IMR-90 (cell line): ENCODE results near the gene ACACA. TPM values are rescaled to one million over a fixed set of nuclear protein-coding genes. Genes with fewer than 3 reads are reported as not detected.

Experiments
- ATAC-seq: fragments of 200-7000 bp; cut with Tn5 transposase; 2 replicates; pipeline ENCODE4 v1.9.1; 2020; ENCODE audit warnings: low read depth, mild to moderate bottlenecking, moderate library complexity
- BruUV-seq: library from RNA; stranded (reverse); fragments of 400-500 nt; replicated peaks from 2 replicates; lab custom pipeline; 2021; lab: Mats Ljungman, UMichigan
- CTCF ChIA-PET: fragments of 300-600 bp; formaldehyde crosslinking; extraction: SDS; loops from one replicate; lab custom pipeline; 2021; ENCODE audit warnings: antibody characterized with exemption; lab: Yijun Ruan, JAX
- POLR2A ChIA-PET: fragments of 300-600 bp; sonication (Branson Sonifier 250); formaldehyde crosslinking; loops from one replicate; lab custom pipeline; 2022; ENCODE audit warnings: antibody characterized with exemption; ENCODE audit not compliant: unreplicated experiment; lab: Charles Lee
- DNase-seq: peaks from one replicate; pipeline ENCODE4 v3.0.0; 2013
- H2AFZ ChIP-seq: replicated peaks from 2 replicates; pipeline ENCODE3; 2013; ENCODE audit warnings: low read length, mild to moderate bottlenecking; ENCODE audit not compliant: poor library complexity
- H2AK5ac ChIP-seq: 2 replicates; pipeline ENCODE4 v1.6.1; 2013; ENCODE audit warnings: low read depth, low read length, inconsistent platforms
- H2AK9ac ChIP-seq: replicated peaks from 2 replicates; pipeline ENCODE3; 2013; ENCODE audit warnings: mild to moderate bottlenecking, low read depth, low read length, moderate library complexity; ENCODE audit not compliant: poor library complexity
- H2BK120ac ChIP-seq: 2 replicates; pipeline ENCODE4 v1.6.1; 2013; ENCODE audit warnings: low read depth, low read length, inconsistent platforms
- H2BK15ac ChIP-seq: 3 replicates; pipeline ENCODE4 v1.6.1; 2013; ENCODE audit warnings: low read depth, low read length, inconsistent platforms
- H2BK20ac ChIP-seq: 2 replicates; pipeline ENCODE4 v1.6.1; 2013; ENCODE audit warnings: low read depth, mild to moderate bottlenecking, inconsistent platforms, low read length, moderate library complexity
- H2BK5ac ChIP-seq: 2 replicates; pipeline ENCODE4 v1.6.1; 2013; ENCODE audit warnings: mild to moderate bottlenecking, low read depth, low read length, inconsistent platforms; ENCODE audit not compliant: poor library complexity, severe bottlenecking
- H3K14ac ChIP-seq: replicated peaks from 2 replicates; pipeline ENCODE4 v1.6.1; 2013; ENCODE audit warnings: low read depth, low read length, inconsistent platforms
- H3K18ac ChIP-seq: 2 replicates; pipeline ENCODE4 v1.6.1; 2013; ENCODE audit warnings: low read depth, low read length, control low read depth
- H3K23ac ChIP-seq: 2 replicates; pipeline ENCODE4 v1.6.1; 2013; ENCODE audit warnings: low read depth, low read length, inconsistent platforms
- H3K27ac ChIP-seq: 2 replicates; pipeline ENCODE4 v1.5.1; 2013; ENCODE audit warnings: mild to moderate bottlenecking, control low read depth, low read length; ENCODE audit not compliant: insufficient read depth
- H3K27me3 ChIP-seq: 2 replicates; pipeline ENCODE4 v1.6.1; 2013; ENCODE audit warnings: low read length; ENCODE audit not compliant: control insufficient read depth, insufficient read depth
- H3K36me3 ChIP-seq: 2 replicates; pipeline ENCODE4 v1.6.1; 2013; ENCODE audit warnings: low read length, mixed read lengths; ENCODE audit not compliant: control insufficient read depth, insufficient read depth
- H3K4ac ChIP-seq: 2 replicates; pipeline ENCODE4 v1.6.1; 2013; ENCODE audit warnings: low read depth, low read length, inconsistent platforms
- H3K4me1 ChIP-seq: 2 replicates; pipeline ENCODE4 v1.6.1; 2013; ENCODE audit warnings: low read length, mixed read lengths; ENCODE audit not compliant: control insufficient read depth, insufficient read depth
- H3K4me2 ChIP-seq: 2 replicates; pipeline ENCODE4 v1.6.1; 2013; ENCODE audit warnings: low read depth, mild to moderate bottlenecking, control low read depth, low read length, moderate library complexity
- H3K4me3 ChIP-seq: 2 replicates; pipeline ENCODE4 v1.5.1; 2013; ENCODE audit warnings: low read depth, mild to moderate bottlenecking, control low read depth, low read length, moderate library complexity; ENCODE audit not compliant: insufficient read depth
- H3K56ac ChIP-seq: 2 replicates; pipeline ENCODE4 v1.6.1; 2013; ENCODE audit warnings: low read length, inconsistent platforms; ENCODE audit not compliant: insufficient read depth; ENCODE audit errors: extremely low read depth
- H3K79me1 ChIP-seq, 2 experiments: 2 replicates each; pipeline ENCODE4 v1.6.1; 2013; ENCODE audit warnings: low read length in 2 of 2, inconsistent platforms in 1 of 2, low read depth in 1 of 2
- H3K9ac ChIP-seq: 2 replicates; pipeline ENCODE4 v1.6.1; 2013; ENCODE audit warnings: low read depth, low read length, control low read depth
- H3K9me1 ChIP-seq: 2 replicates; pipeline ENCODE4 v1.6.1; 2013; ENCODE audit warnings: low read length, inconsistent platforms; ENCODE audit not compliant: insufficient read depth
- H3K9me3 ChIP-seq: 2 replicates; pipeline ENCODE4 v1.6.1; 2013; ENCODE audit warnings: low read length; ENCODE audit not compliant: control insufficient read depth, insufficient read depth
- H4K20me1 ChIP-seq: 2 replicates; pipeline ENCODE4 v1.6.1; 2013; ENCODE audit warnings: low read length, inconsistent platforms; ENCODE audit not compliant: insufficient read depth
- H4K5ac ChIP-seq: 2 replicates; pipeline ENCODE4 v1.6.1; 2013; ENCODE audit warnings: mild to moderate bottlenecking, low read depth, low read length, control low read depth
- H4K8ac ChIP-seq, 2 experiments: 2 replicates each; pipeline ENCODE4 v1.6.1; 2013; ENCODE audit warnings: low read depth in 2 of 2, low read length in 2 of 2, control low read depth in 1 of 2, inconsistent platforms in 1 of 2
- H4K91ac ChIP-seq: 2 replicates; pipeline ENCODE4 v1.6.1; 2013; ENCODE audit warnings: low read depth, low read length, inconsistent platforms; ENCODE audit not compliant: insufficient read depth
- BHLHE40 ChIP-seq: fragments of 150-350 bp; IDR thresholded peaks from 2 replicates; pipeline ENCODE4 v1.6.1; 2016; ENCODE audit warnings: mild to moderate bottlenecking, low read depth, low read length
- CEBPB ChIP-seq: IDR thresholded peaks from 2 replicates; pipeline ENCODE4 v1.6.1; 2012; ENCODE audit warnings: low read depth, low read length, improper control_type of control experiment
- WGBS, 2 experiments: methylation state at CpG; one replicate each; pipeline versions ENCODE4 v1.1.5 to v1.1.7; 2013; ENCODE audit warnings: missing lambda C conversion rate in 2 of 2; ENCODE audit not compliant: insufficient read length in 1 of 2; ENCODE audit errors: extremely low coverage in 2 of 2; 5-methylcytosine and 5-hydroxymethylcytosine counted together
- dilution Hi-C: fragments of 300-500 bp; cut with HindIII; formaldehyde crosslinking; loops from one replicate; pipeline ENCODE4 v1.14.3; 2018; ENCODE audit warnings: low sequenced_read_pairs; ENCODE audit not compliant: unreplicated experiment
- in situ Hi-C: fragments of 300-500 bp; cut with MboI; formaldehyde crosslinking; loops from 3 replicates; pipeline ENCODE4 v1.14.3; 2019; ENCODE audit warnings: low sequenced_read_pairs, inconsistent platforms, mixed read lengths
- intact Hi-C: fragments of 100-400 bp; cut with micrococcal nuclease; formaldehyde crosslinking; loops from 2 replicates; pipeline ENCODE4 v1.10.0; 2022
- polyA plus RNA-seq, 3 experiments: library from polyadenylated mRNA; depleted of rRNA; stranded (reverse); fragments of >200 nt; gene quantifications; 2 replicates each; pipeline ENCODE4 v1.2.3, GENCODE V29; 2012; ENCODE audit warnings: low replicate concordance in 1 of 3
- total RNA-seq: library from RNA; depleted of rRNA; stranded (reverse); fragments of >200 nt; gene quantifications from 2 replicates; pipeline ENCODE4 v1.2.3, GENCODE V29; 2012
- TF ChIP-seq, protein P1 (sequence below): conservative IDR thresholded peaks from 2 replicates; pipeline ENCODE4 v1.5.1; 2012; ENCODE audit warnings: mild to moderate bottlenecking, low read depth, low read length, improper control_type of control experiment

The ACACA gene
- total and polyA plus RNA-seq, 2 of the 4 experiments (the other 2 are of a cell fraction): 21.3 to 39.1 TPM

GRCh38 chr17:37060928-37061327 lies 345.7 kb downstream of the ACACA start:
- ATAC-seq: peak; percentile 40; the same call in 1 of the 2 replicates
- BruUV-seq: no TSS peak
- in situ Hi-C loops (no loop called here), intact Hi-C loops (no loop called here), dilution Hi-C loops (loop anchor here (25.0 kb wide), 1 partner anchor 424 kb away; no protein-coding TSS in a partner anchor)
- Histone ChIP-seq H3K14ac (no peak overlapping the region), H2AFZ (no peak overlapping the region), H3K27ac (no peak overlapping the region), H3K4me1 (peaks cover 3% of the 10 kb centered on the region; the same call in 1 of the 2 replicates), H2BK15ac (no peak overlapping the region), H3K23ac (no peak overlapping the region), H2BK20ac (no peak overlapping the region), H4K8ac (no peak overlapping the region), H2BK120ac (no peak overlapping the region), H3K9me3 (no peaks in the 10 kb centered on the region), H3K36me3 (peaks cover 7% of the 10 kb centered on the region), H3K56ac (no peak overlapping the region), H3K18ac (no peak overlapping the region), H3K79me1 (no peaks in the 10 kb centered on the region), H3K9ac (no peak overlapping the region), H4K91ac (no peak overlapping the region), H4K5ac (no peak overlapping the region), H3K4ac (no peak overlapping the region), H3K4me3 (no peak overlapping the region), H3K27me3 (peaks cover 19% of the 10 kb centered on the region), H3K9me1 (no peaks in the 10 kb centered on the region; the same call in 1 of the 2 replicates), H2AK5ac (no peak overlapping the region), H2BK5ac (no peak overlapping the region), H4K20me1 (no peaks in the 10 kb centered on the region), H2AK9ac (no peak overlapping the region), H3K4me2 (no peak overlapping the region)
- no peak for DNase-seq
- WGBS, 2 experiments: no CpG with 5 or more reads among the region's 7 CpGs
- ChIA-PET POLR2A (no interaction called here), CTCF (interaction anchor here (2.0 kb wide), 1 partner anchor 13 kb away, joined by 8 read pairs; no protein-coding TSS in a partner anchor)
- TF ChIP-seq BHLHE40: peak; percentile 60; the same call in 1 of the 2 replicates
- TF ChIP-seq CEBPB: no peak
- TF ChIP-seq, protein P1, sequence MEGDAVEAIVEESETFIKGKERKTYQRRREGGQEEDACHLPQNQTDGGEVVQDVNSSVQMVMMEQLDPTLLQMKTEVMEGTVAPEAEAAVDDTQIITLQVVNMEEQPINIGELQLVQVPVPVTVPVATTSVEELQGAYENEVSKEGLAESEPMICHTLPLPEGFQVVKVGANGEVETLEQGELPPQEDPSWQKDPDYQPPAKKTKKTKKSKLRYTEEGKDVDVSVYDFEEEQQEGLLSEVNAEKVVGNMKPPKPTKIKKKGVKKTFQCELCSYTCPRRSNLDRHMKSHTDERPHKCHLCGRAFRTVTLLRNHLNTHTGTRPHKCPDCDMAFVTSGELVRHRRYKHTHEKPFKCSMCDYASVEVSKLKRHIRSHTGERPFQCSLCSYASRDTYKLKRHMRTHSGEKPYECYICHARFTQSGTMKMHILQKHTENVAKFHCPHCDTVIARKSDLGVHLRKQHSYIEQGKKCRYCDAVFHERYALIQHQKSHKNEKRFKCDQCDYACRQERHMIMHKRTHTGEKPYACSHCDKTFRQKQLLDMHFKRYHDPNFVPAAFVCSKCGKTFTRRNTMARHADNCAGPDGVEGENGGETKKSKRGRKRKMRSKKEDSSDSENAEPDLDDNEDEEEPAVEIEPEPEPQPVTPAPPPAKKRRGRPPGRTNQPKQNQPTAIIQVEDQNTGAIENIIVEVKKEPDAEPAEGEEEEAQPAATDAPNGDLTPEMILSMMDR: no peak
